NCI-H2029 (cell line): ENCODE measurements around the gene FPR3.
"Not testable (repeated sequence)": the region's sequence is repeated elsewhere in the genome, so short reads cannot be mapped to it uniquely, and the experiment has no call there.

Experiments
- DNase-seq: peaks from one replicate; lab custom pipeline; 2025; lab: John Stamatoyannopoulos, UW

The FPR3 gene

GRCh38 chr19:51784109-51784785 lies 10.7 kb upstream of the FPR3 start:
- no peak for DNase-seq

DNA sequence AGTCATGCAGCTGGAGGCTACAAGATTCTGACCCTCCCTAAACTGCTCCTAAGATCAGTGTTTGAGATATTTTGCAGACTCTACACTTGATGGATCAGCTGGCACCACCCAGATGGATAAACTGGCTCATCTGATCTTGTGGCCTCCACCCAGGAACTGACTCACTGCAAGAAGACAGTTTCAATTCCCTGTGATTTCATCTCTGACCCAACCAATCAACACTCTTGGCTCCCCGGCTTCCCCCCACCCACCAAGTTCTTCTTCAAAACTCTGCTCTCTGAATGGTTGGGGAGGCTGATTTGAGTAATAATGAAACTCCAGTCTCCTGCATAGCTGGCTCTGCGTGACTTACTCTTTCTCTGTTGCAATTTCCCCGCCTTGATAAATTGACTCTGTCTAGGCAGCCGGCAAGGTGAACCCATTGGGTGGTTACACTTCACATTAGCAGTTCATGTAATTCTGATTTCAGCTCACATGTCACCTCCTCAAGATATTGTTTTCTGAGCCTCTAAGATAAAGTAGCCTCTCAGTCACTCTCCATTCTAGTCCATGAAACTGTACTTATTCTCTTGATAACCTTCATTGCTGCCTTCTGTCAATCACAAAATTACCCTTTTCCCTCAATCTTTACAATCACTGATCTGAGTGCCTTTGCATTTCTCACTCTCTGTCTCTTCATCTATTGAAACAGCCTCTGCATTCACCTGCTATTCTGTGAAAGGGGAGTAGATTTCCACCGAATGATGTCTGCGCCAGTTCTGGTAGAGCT lies 9.9 kb upstream of the FPR3 start:
- no peak for DNase-seq

GRCh38 chr19:51786646-51787494 lies 8.1 kb upstream of the FPR3 start:
- DNase-seq, result no peak

GRCh38 chr19:51788029-51788428 lies 6.9 kb upstream of the FPR3 start:
- no peak for DNase-seq

GRCh38 chr19:51789061-51789795 lies 5.7 kb upstream of the FPR3 start:
- no peak for DNase-seq

- no peak for DNase-seq
Observed at GRCh38 chr19:51792932-51793331, 2.0 kb upstream of the FPR3 start.

DNA sequence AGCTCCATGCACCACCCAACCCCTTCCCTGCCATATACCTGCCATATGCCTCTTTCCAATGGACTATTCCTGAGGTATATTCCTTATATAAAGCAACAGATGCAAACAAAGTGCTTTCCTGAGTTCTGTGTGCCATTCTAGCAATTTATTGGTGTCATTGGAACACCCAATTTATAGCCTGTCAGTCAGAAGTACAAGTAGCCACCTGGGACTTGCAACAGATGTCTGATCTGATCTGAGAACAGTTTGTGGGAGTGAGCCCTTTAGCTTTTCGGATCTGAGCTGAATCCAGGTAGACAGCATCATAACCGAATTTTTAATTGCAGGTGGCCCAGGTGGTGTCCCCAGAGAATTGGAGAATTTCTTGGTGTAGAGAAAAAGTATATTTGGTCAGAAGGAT lies 963 bp upstream of the FPR3 start:
- no peak for DNase-seq

DNA sequence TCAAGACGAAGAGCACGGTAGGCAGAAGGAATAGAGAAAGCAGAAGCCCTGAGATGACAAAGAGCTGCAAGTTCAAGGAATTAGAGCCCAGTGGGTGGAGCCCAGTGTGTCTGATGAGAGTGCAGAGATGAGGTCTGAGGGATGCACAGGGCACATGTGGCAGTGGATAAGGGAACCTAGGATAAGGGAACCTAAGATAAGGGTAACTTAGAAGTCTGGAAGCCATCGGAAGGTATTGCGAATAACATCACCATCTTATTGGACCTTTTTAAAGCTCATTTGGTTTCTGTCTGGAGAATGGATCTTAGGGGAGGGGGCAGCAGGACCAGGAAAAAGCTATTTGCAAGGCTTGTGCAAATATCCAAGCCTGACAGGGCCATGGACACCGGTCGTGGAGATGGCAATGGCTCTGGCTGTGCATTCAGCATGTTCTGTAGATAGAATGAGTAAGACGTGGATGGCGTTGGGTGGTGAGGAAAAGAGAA lies 1.3 kb downstream of the FPR3 start:
- DNase-seq, result no peak

GRCh38 chr19:51797480-51797879 lies 2.5 kb downstream of the FPR3 start:
- DNase-seq, result no peak

DNA sequence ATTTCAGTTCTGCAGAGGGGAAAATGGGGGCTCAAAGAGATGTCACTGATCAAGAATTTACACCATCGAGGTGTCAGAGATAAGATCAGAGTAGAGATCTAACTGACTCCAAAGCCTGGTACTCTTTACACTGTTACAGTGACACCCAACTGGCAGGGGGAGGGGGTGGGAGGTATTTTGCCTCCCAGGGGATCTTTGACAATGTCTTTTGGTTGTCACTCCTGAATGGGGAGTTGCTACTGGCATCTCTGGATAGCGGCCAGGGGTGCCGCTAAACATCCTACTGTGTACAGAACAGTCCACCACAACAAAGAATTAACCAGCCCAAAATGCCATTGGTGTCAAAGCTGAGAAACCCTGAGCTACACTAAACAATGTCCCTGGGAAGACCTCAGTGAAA lies 3.1 kb downstream of the FPR3 start:
- no peak for DNase-seq

DNA sequence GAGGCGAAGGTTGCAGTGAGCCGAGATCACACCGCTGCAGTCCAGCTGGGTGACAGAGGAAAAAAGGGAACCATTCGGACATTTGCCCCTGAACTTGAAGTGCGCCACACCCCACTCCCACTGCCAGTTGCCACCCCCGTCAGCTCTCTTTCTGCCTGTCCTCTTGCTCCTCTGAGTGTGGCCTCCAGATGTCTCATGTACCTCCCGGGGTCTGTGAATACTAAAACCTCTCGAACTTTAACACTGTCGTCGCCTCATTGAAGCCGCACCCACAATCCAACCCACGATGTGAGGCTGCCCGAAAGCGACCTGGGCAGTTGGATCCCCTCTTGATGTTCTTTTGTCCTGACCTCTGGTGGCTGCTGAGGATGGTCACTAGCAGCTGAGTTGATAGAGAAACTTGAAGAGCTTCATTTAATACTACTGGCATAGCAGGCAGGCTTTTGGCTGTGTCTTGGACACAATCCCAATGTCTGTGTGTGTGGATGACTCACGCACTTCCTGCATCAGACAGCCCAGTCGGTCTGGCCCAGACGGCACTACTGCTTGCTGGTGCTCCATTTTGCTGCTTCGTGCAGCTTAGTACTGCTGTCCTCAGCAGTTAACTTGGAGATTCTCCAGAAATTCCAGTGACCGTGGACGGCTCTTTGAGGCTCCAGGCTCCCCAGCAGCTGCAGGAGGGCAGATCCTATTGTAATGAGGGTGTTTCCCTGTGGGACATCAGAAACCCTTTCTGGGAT lies 4.2 kb downstream of the FPR3 start:
- no peak for DNase-seq

- DNase-seq, result no peak
Observed at GRCh38 chr19:51799774-51800472, 5.0 kb downstream of the FPR3 start.

- DNase-seq, result no peak
Observed at GRCh38 chr19:51800473-51801244, 5.7 kb downstream of the FPR3 start.

DNA sequence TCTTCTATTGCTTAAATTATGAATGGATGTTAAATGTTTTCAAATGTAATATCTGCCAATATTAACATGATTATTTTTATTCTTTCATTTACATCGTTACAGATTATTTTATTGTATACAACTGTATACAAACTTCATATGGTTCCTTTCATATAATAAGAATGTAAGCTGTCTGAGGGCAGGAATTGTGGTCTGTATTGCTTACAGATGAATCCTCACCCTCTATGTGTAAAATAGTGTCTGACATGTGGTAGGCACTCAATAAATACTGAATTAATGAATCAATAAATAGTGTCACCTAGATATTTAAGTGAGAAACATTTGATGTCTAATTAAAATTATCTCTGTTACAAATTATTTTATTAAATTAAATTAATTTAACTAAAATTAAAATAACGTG lies 7.8 kb downstream of the FPR3 start:
- no peak for DNase-seq

DNA sequence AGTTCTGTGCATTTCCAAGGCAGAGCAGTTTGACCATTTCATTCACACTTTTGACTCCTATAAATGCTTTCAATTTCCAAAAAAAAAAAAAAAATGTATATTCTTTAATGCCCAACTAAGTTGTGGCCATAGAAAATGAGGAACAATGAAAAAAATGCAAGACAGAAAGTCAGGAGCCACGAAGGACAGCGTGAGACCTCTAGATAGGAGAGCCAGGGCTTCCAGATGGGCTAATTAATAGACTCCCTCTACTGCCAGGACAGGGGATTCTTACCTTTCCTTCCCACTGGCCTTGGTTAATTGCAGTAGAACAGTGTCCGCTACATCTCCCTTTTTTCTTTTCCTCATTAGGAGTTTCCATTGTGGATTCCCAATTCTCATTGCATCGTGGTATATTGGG lies 8.6 kb downstream of the FPR3 start:
- DNase-seq, result no peak

GRCh38 chr19:51803967-51804366 lies 9.0 kb downstream of the FPR3 start:
- DNase-seq, result no peak

GRCh38 chr19:51804789-51805188 lies 9.8 kb downstream of the FPR3 start:
- DNase-seq, result not testable (repeated sequence)

DNA sequence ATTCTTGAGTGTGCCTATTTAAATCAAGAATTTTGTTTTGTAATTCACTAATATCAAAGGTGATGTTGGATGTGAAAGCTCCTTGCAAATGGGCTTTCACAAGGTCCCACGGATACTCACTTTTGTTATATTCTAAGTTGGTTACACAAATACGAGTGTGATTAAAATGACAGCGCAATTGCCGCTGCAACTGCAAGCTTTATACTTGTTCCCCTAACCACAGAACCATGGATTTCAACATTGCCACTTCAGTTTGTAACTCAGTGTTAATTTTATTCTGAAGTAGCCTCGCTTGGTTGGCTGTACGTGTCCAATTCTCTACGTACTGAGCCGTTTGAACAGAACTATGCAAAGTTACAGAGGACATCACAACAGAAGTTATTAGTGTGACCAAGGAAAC lies 10.4 kb downstream of the FPR3 start:
- DNase-seq, result not testable (repeated sequence)

DNA sequence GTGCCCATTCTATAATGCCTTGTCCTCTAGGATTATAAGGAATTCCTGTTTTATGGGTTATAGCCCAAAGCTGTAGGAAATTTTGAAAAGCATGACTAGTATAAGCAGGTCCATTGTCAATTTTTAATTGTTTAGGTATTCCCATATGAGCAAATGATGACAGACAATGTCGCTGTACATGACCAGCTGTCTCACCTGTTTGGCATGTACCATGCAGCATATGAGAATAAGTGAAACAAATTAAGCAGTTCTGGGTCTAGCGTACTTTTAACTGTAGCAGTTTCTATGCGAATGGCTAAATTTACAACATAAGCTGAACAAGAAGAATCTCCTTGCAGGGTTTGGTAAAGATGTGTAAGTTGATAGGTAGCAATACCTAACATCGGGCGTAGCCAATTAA lies 11.6 kb downstream of the FPR3 start:
- DNase-seq, result not testable (repeated sequence)
